ENCODE data around the gene CPXM1.
"Not testable (repeated sequence)": the region's sequence is repeated elsewhere in the genome, so short reads cannot be mapped to it uniquely, and the experiment has no call there.

The CPXM1 gene

DNA sequence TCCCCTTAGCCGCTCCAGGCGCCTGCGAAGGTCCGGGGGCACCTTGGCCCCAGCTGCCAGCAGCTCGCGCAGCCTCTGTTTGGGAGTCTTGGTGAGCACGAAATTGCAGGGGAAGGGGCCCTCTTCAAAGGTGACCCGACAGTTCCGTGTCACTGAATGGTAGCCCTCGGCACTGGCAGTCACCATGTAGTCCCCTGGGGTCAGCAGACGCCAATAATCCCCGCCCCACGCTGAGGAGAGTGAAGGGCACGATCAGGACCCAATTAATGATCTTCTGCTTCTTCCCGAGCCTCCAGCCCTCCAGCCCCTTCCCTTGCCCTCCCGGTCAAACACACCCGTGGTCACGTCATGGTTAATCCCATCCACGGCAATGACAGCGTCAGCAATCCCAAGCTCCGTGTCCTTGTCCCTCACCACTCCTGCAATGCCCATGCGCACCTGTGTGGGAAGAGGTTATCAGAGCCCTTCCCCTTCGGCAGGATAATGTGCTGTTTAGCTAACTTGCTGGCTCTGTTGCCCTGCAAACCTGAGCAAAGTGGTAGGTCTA is 6.2 kb downstream of the CPXM1 start:
- peaks cover 0 to 65% (median 49%) of the 10 kb centered on the region in 11 experiments; a peak in 18 of 22 replicates for H4K20me1 ChIP-seq
- peaks cover 22 to 45% (median 33%) of the 10 kb centered on the region in 10 experiments for H3K4me1 ChIP-seq
- no peaks in the 10 kb centered on the region for H3K27me3 ChIP-seq
- H3K9me3 ChIP-seq (replicated peaks in 1 of 11): no peaks in the 10 kb centered on the region
- H3K27ac ChIP-seq: no peak overlapping the region
- H3K9ac ChIP-seq: no peak overlapping the region
- peaks cover 10 to 84% (median 65%) of the 10 kb centered on the region in 11 experiments; a peak in 21 of 22 replicates for H3K36me3 ChIP-seq
- no peak for TF ChIP-seq Cebpa-rat (IDR thresholded peaks at IDR 0.05)
- H3K4me3 ChIP-seq: no peak overlapping the region
- no peak overlapping the region for H3K4me2 ChIP-seq

DNA sequence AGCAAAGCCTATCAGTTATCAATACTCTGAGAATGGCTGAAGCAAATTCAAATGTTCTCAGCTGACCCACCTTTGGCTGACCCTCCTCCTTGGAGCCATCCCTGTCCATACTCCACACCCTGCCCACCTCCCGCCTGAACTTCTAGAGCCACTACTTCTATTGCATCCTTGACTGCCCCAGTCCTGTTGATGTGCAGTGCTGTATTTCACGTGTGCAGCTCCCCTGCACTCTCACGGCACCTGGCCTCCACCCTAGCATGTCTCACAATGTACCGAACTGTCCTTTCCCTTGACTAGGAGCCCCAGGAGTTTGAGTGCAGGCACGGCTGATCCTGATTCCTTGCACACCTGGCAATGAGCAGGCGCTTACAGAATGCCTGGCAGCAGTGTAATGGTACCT is 7.0 kb downstream of the CPXM1 start:
- H3K4me3 ChIP-seq: no peak overlapping the region
- peaks cover 14 to 37% (median 25%) of the 10 kb centered on the region in 10 experiments for H3K4me1 ChIP-seq
- no peaks in the 10 kb centered on the region for H3K9me3 ChIP-seq (replicated peaks in 1 of 11)
- peaks cover 0 to 62% (median 48%) of the 10 kb centered on the region in 11 experiments; a peak in 18 of 22 replicates for H4K20me1 ChIP-seq
- H3K27me3 ChIP-seq: no peaks in the 10 kb centered on the region
- H3K27ac ChIP-seq: no peak overlapping the region
- H3K4me2 ChIP-seq: no peak overlapping the region
- peaks cover 10 to 82% (median 62%) of the 10 kb centered on the region in 11 experiments; a peak in 21 of 22 replicates for H3K36me3 ChIP-seq
- TF ChIP-seq Cebpa-rat (IDR thresholded peaks at IDR 0.05): no peak
- H3K9ac ChIP-seq: no peak overlapping the region

DNA sequence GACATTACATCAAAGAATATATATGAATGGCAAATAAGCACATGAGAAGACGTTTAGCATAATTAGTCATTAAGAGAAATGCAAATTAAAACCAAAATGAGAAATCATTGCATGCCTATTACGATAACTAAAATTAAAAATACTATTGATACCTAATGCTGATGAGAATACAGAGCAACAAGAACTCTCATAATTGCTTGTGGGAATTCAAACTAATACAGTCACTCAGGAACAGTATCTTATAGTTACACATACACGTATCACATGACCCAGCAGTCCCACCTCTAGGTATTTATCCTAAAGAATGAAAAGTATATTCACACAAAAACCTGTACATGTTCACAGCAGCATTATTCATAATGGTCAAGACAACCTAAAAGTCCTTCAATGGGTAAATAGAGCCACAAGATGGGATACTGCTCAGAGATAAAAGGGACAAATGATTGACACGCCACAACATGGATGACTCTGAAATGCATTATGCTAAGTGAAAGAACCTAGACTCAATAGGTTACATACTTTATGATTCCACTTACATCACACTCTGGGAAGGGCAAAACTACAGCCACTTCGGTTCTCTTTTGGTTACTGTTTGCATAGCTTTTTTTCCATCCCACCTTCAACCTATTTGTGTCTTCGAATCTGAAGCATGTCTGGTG is 16.4 kb downstream of the CPXM1 start:
- Histone ChIP-seq H3K9me3 (replicated peaks in 1 of 11) (no peaks in the 10 kb centered on the region), H3K27ac (no peak overlapping the region), H4K20me1 (no peaks in the 10 kb centered on the region), H3K4me3 (no peak overlapping the region), H3K36me3 (no peaks in the 10 kb centered on the region), H3K4me1 (peaks cover 0 to 2% (median under 1%) of the 10 kb centered on the region in 10 experiments; a peak in 8 of 20 replicates), H3K4me2 (no peak overlapping the region), H3K27me3 (no peaks in the 10 kb centered on the region), H3K9ac (no peak overlapping the region)
- TF ChIP-seq Cebpa-rat (IDR thresholded peaks at IDR 0.05): no peak

DNA sequence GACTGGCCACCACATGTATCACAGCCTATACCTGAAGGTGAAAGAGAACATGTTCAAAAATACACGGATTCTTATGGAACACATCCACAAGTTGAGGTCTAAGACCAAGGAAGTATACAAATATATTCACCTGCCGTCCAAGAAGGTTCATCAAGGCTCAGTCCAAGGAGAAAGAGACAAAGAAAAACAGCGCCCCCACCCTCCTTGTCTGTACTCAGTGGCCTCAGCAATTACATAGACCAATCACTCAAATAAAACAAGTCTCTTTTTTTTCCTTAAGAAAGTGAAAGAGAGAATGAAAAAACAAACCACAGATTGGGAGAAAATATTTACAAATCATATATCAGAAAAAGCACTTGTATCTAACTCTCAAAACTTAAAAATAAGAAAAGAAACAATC is 19.5 kb downstream of the CPXM1 start:
- Histone ChIP-seq H3K9ac (no peak overlapping the region), H3K4me2 (no peak overlapping the region), H3K4me3 (no peak overlapping the region), H3K4me1 (peaks cover 0 to 14% (median 2%) of the 10 kb centered on the region in 10 experiments; a peak in 8 of 20 replicates), H3K9me3 (replicated peaks in 1 of 11) (peaks cover 1 to 9% (median 3%) of the 10 kb centered on the region in 11 experiments; a peak in 19 of 22 replicates), H3K36me3 (no peaks in the 10 kb centered on the region), H4K20me1 (no peaks in the 10 kb centered on the region), H3K27ac (no peak overlapping the region), H3K27me3 (no peaks in the 10 kb centered on the region)
- no peak for TF ChIP-seq Cebpa-rat (IDR thresholded peaks at IDR 0.05)

DNA sequence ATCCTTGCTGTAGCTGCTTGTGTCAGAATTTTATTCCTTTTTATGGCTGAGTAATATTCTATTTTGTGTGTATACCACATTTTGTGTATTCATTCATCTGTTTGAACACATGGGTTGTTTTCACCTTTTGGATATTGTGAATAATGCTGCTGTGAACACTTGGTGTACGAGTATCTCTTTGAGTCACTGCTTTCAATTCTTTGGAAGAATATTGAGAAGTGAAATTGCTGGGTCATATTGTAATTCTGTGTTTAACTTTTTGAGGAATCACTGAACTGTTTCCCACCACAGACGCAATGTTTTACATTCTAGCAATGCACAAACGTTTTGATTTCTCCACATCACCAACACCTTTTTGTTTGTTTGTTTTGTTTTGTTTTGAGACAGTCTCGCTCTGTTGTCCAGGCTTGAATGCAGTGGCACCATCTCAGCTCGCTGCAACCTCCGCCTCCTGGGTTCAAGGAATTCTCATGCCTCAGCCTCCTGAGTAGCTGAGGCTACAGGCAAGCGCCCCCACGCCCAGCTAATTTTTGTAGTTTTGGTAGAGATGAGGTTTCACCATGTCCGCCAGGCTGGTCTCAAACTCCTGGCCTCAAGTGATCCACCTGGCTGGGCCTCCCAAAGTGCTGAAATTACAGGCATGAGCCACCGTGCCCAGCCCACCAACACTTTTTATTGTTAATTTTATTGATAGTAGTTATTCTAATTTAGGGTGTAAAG is 21.7 kb downstream of the CPXM1 start:
- H3K4me2 ChIP-seq: peak overlapping the region in 5 of 11 experiments; percentile 2 to 46 (median 44); a peak in 5 of 22 replicates
- peak overlapping the region in 1 of 11 experiments; percentile 40; a peak in 2 of 22 replicates for H3K9ac ChIP-seq
- no peaks in the 10 kb centered on the region for H3K36me3 ChIP-seq
- peaks cover 0 to 14% (median 2%) of the 10 kb centered on the region in 10 experiments; a peak in 8 of 20 replicates for H3K4me1 ChIP-seq
- no peak overlapping the region for H3K4me3 ChIP-seq
- H4K20me1 ChIP-seq: no peaks in the 10 kb centered on the region
- peaks cover 7 to 19% (median 12%) of the 10 kb centered on the region in 11 experiments; a peak in 19 of 22 replicates for H3K9me3 ChIP-seq (replicated peaks in 1 of 11)
- TF ChIP-seq Cebpa-rat (IDR thresholded peaks at IDR 0.05): no peak
- H3K27me3 ChIP-seq: no peaks in the 10 kb centered on the region
- H3K27ac ChIP-seq: peak overlapping the region in 3 of 11 experiments; percentile 47 to 61 (median 56); a peak in 5 of 22 replicates

GRCh38 chr20:2775139-2775538 is 25.3 kb downstream of the CPXM1 start:
- peaks cover 7 to 19% (median 12%) of the 10 kb centered on the region in 11 experiments; a peak in 19 of 22 replicates for H3K9me3 ChIP-seq (replicated peaks in 1 of 11)
- H3K4me1 ChIP-seq: peaks cover 0 to 23% (median 9%) of the 10 kb centered on the region in 10 experiments; a peak in 12 of 20 replicates
- no peaks in the 10 kb centered on the region for H3K36me3 ChIP-seq
- no peak overlapping the region for H3K27ac ChIP-seq
- TF ChIP-seq Cebpa-rat (IDR thresholded peaks at IDR 0.05): no peak
- no peaks in the 10 kb centered on the region for H4K20me1 ChIP-seq
- no peak overlapping the region for H3K4me2 ChIP-seq
- H3K9ac ChIP-seq: no peak overlapping the region
- H3K4me3 ChIP-seq: no peak overlapping the region
- no peaks in the 10 kb centered on the region for H3K27me3 ChIP-seq

DNA sequence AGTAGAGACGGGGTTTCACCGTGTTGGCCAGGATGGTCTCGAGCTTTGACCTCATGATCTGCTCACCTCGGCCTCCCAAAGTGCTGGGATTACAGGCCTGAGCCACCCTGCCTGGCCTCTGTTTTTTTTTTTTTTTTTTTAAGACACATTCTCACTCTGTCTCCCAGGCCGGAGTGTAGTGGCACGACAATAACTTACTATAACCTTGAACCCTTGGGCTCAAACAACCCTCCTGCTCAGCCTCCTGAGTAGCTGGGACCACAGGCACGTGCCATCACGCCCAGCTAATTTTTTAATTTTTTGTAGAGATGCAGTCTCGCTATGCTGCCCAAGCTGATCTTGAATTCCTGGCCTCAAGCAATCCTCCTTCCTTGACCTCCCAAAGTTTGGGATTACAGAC is 26.6 kb downstream of the CPXM1 start:
- H3K9me3 ChIP-seq (replicated peaks in 1 of 11): peaks cover 7 to 19% (median 12%) of the 10 kb centered on the region in 11 experiments; a peak in 19 of 22 replicates
- H3K4me1 ChIP-seq: peaks cover 0 to 18% (median 7%) of the 10 kb centered on the region in 10 experiments; a peak in 12 of 20 replicates
- TF ChIP-seq Cebpa-rat (IDR thresholded peaks at IDR 0.05): no peak
- no peak overlapping the region for H3K4me3 ChIP-seq
- no peaks in the 10 kb centered on the region for H4K20me1 ChIP-seq
- no peak overlapping the region for H3K9ac ChIP-seq
- H3K36me3 ChIP-seq: no peaks in the 10 kb centered on the region
- no peak overlapping the region for H3K4me2 ChIP-seq
- H3K27ac ChIP-seq: no peak overlapping the region
- no peaks in the 10 kb centered on the region for H3K27me3 ChIP-seq

GRCh38 chr20:2771631-2772080 is 28.8 kb downstream of the CPXM1 start:
- no peak for TF ChIP-seq Cebpa-rat (IDR thresholded peaks at IDR 0.05)
- H3K4me2 ChIP-seq: peak overlapping the region in 9 of 11 experiments; percentile 19 to 55 (median 35); a peak in 13 of 22 replicates
- H3K4me1 ChIP-seq: peaks cover 0 to 15% (median 10%) of the 10 kb centered on the region in 10 experiments; a peak in 12 of 20 replicates
- H3K9me3 ChIP-seq (replicated peaks in 1 of 11): peaks cover 7 to 18% (median 12%) of the 10 kb centered on the region in 11 experiments; a peak in 19 of 22 replicates
- H3K36me3 ChIP-seq: no peaks in the 10 kb centered on the region
- H3K27me3 ChIP-seq: no peaks in the 10 kb centered on the region
- H3K9ac ChIP-seq: no peak overlapping the region
- H4K20me1 ChIP-seq: no peaks in the 10 kb centered on the region
- H3K27ac ChIP-seq: no peak overlapping the region
- H3K4me3 ChIP-seq: no peak overlapping the region

GRCh38 chr20:2770091-2770490 is 30.3 kb downstream of the CPXM1 start:
- H3K36me3 ChIP-seq; H3K9ac ChIP-seq; H3K27me3 ChIP-seq; H3K4me2 ChIP-seq; H3K27ac ChIP-seq; H3K9me3 ChIP-seq (replicated peaks in 1 of 11); H4K20me1 ChIP-seq; H3K4me3 ChIP-seq: not testable (repeated sequence)
- peaks cover 0 to 15% (median 10%) of the 10 kb centered on the region in 10 experiments; a peak in 12 of 20 replicates for H3K4me1 ChIP-seq
